MM.1S (cell line): ENCODE results near the gene SEPTIN8.

Experiments
- DNase-seq: peaks from one replicate; pipeline ENCODE4 v3.0.0-alpha.2; 2015
- H2AFZ ChIP-seq: fragments of 300-600 bp; sonication (generic); 2 replicates; pipeline ENCODE4 v1.6.0; 2016; ENCODE audit warnings: antibody characterized with exemption, low read length
- H3F3A ChIP-seq: fragments of 300-600 bp; sonication (generic); 2 replicates; pipeline ENCODE4 v1.6.1; 2016; ENCODE audit warnings: mild to moderate bottlenecking, antibody characterized with exemption, low read length, moderate library complexity, mixed read lengths; ENCODE audit not compliant: insufficient read depth
- H3K27ac ChIP-seq: fragments of 300-600 bp; sonication (generic); 2 replicates; pipeline ENCODE4 v1.5.1; 2016; ENCODE audit warnings: mild to moderate bottlenecking, low read length
- H3K27me3 ChIP-seq: fragments of 300-600 bp; sonication (generic); replicated peaks from 2 replicates; pipeline ENCODE4 v1.6.0; 2016; ENCODE audit warnings: low read length; ENCODE audit not compliant: insufficient read depth
- H3K36me3 ChIP-seq: fragments of 300-600 bp; sonication (generic); replicated peaks from 2 replicates; pipeline ENCODE4 v1.6.1; 2016; ENCODE audit warnings: mild to moderate bottlenecking, low read length, mixed read lengths; ENCODE audit not compliant: insufficient read depth
- H3K4me1 ChIP-seq: fragments of 300-600 bp; sonication (generic); 2 replicates; pipeline ENCODE4 v1.6.1; 2016; ENCODE audit warnings: low read length, mixed read lengths
- H3K4me2 ChIP-seq: fragments of 300-600 bp; sonication (generic); 2 replicates; pipeline ENCODE4 v1.6.0; 2016; ENCODE audit warnings: low read depth, low read length
- H3K4me3 ChIP-seq: fragments of 300-600 bp; sonication (generic); 2 replicates; pipeline ENCODE4 v1.5.1; 2016; ENCODE audit warnings: low read length, mixed read lengths
- H3K79me2 ChIP-seq: fragments of 300-600 bp; sonication (generic); 2 replicates; pipeline ENCODE4 v1.6.1; 2016; ENCODE audit warnings: mixed run types, low read length, mixed read lengths
- H3K9ac ChIP-seq: fragments of 300-600 bp; sonication (generic); 2 replicates; pipeline ENCODE4 v1.6.1; 2016; ENCODE audit warnings: low read length, mixed read lengths
- H3K9me2 ChIP-seq: fragments of 300-600 bp; sonication (generic); replicated peaks from 2 replicates; pipeline ENCODE4 v1.6.1; 2016; ENCODE audit warnings: mild to moderate bottlenecking, low read length, mixed read lengths; ENCODE audit not compliant: insufficient read depth
- H3K9me3 ChIP-seq: fragments of 300-600 bp; sonication (generic); replicated peaks from 2 replicates; pipeline ENCODE4 v1.6.1; 2016; ENCODE audit warnings: mild to moderate bottlenecking, low read length, mixed read lengths; ENCODE audit not compliant: insufficient read depth
- H4K20me1 ChIP-seq: fragments of 300-600 bp; sonication (generic); 2 replicates; pipeline ENCODE4 v1.6.1; 2016; ENCODE audit warnings: mild to moderate bottlenecking, low read length, moderate library complexity, mixed read lengths; ENCODE audit not compliant: insufficient read depth
- EZH2 ChIP-seq: fragments of 300-600 bp; sonication (generic); optimal IDR thresholded peaks from 2 replicates; pipeline ENCODE3; 2017; ENCODE audit warnings: low read depth, mild to moderate bottlenecking, antibody characterized with exemption, low read length, mixed read lengths
- EZH2phosphoT487 ChIP-seq: fragments of 300-600 bp; sonication (generic); IDR thresholded peaks from 2 replicates; pipeline ENCODE4 v1.6.1; 2018; ENCODE audit warnings: antibody characterized with exemption, low read length
- TF ChIP-seq, protein P1 (sequence below): fragments of 300-600 bp; sonication (generic); IDR thresholded peaks from 2 replicates; pipeline ENCODE4 v1.5.1; 2016; ENCODE audit warnings: antibody characterized with exemption, low read length, mixed read lengths

SEPTIN8 gene

DNA sequence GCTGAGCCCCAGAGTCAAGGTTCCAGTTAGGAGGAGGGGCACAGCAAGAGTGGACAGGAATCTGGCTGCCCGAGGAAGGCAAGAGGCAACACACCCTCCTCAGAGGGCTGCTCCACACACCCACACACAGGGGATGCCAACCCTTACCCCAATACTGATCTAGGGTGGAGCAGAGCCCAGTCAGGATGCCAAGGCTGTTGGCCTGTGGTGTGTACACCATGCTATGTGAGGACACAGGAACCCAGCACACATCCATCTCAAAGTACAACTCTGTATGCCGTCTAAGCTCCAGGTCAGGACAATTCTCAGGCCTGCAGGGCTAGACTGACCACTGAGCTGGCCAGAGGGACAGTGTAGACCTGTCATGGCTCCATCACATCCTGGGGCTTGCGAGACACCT, 2.6 kb downstream of the SEPTIN8 start:
- H3F3A ChIP-seq, result peaks cover 8% of the 10 kb centered on the region; the same call in 1 of the 2 replicates
- TF ChIP-seq EZH2 (no peak), EZH2phosphoT487 (no peak)
- TF ChIP-seq, protein P1, sequence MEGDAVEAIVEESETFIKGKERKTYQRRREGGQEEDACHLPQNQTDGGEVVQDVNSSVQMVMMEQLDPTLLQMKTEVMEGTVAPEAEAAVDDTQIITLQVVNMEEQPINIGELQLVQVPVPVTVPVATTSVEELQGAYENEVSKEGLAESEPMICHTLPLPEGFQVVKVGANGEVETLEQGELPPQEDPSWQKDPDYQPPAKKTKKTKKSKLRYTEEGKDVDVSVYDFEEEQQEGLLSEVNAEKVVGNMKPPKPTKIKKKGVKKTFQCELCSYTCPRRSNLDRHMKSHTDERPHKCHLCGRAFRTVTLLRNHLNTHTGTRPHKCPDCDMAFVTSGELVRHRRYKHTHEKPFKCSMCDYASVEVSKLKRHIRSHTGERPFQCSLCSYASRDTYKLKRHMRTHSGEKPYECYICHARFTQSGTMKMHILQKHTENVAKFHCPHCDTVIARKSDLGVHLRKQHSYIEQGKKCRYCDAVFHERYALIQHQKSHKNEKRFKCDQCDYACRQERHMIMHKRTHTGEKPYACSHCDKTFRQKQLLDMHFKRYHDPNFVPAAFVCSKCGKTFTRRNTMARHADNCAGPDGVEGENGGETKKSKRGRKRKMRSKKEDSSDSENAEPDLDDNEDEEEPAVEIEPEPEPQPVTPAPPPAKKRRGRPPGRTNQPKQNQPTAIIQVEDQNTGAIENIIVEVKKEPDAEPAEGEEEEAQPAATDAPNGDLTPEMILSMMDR, result no peak
- DNase-seq, result no peak
- no peak overlapping the region for H3K4me3 ChIP-seq
- no peaks in the 10 kb centered on the region for H3K36me3 ChIP-seq
- H3K9ac ChIP-seq, result no peak overlapping the region
- H2AFZ ChIP-seq, result no peak overlapping the region
- H3K9me3 ChIP-seq, result no peaks in the 10 kb centered on the region
- peaks cover 20% of the 10 kb centered on the region for H3K27me3 ChIP-seq
- no peaks in the 10 kb centered on the region for H3K4me1 ChIP-seq
- no peaks in the 10 kb centered on the region for H3K9me2 ChIP-seq
- H3K79me2 ChIP-seq, result no peaks in the 10 kb centered on the region
- H3K4me2 ChIP-seq, result no peak overlapping the region
- no peak overlapping the region for H3K27ac ChIP-seq
- H4K20me1 ChIP-seq, result no peaks in the 10 kb centered on the region

- H3K9ac ChIP-seq, result no peak overlapping the region
- H3K4me2 ChIP-seq, result no peak overlapping the region
- H3K9me3 ChIP-seq, result no peaks in the 10 kb centered on the region
- no peaks in the 10 kb centered on the region for H3K36me3 ChIP-seq
- no peaks in the 10 kb centered on the region for H3K79me2 ChIP-seq
- H3K9me2 ChIP-seq, result no peaks in the 10 kb centered on the region
- no peaks in the 10 kb centered on the region for H4K20me1 ChIP-seq
- H2AFZ ChIP-seq, result no peak overlapping the region
- no peak for DNase-seq
- H3K27me3 ChIP-seq, result peaks cover 13% of the 10 kb centered on the region
- TF ChIP-seq EZH2phosphoT487 (no peak), EZH2 (no peak)
- TF ChIP-seq, protein P1, result no peak
- peaks cover 8% of the 10 kb centered on the region; the same call in 1 of the 2 replicates for H3F3A ChIP-seq
- H3K4me3 ChIP-seq, result no peak overlapping the region
- H3K27ac ChIP-seq, result no peak overlapping the region
- H3K4me1 ChIP-seq, result no peaks in the 10 kb centered on the region
These were observed 3.3 kb downstream of the SEPTIN8 start for GRCh38 chr5:132773601-132774355.

- Histone ChIP-seq H3K36me3 (no peaks in the 10 kb centered on the region), H3K4me2 (no peak overlapping the region), H3F3A (peaks cover 8% of the 10 kb centered on the region; the same call in 1 of the 2 replicates), H3K27me3 (peaks cover 7% of the 10 kb centered on the region), H3K79me2 (no peaks in the 10 kb centered on the region), H3K27ac (no peak overlapping the region), H3K9me3 (no peaks in the 10 kb centered on the region), H4K20me1 (no peaks in the 10 kb centered on the region), H3K4me3 (no peak overlapping the region), H2AFZ (no peak overlapping the region), H3K4me1 (no peaks in the 10 kb centered on the region), H3K9me2 (no peaks in the 10 kb centered on the region), H3K9ac (no peak overlapping the region)
- no peak for DNase-seq
- TF ChIP-seq, protein P1, result no peak
- no peak for TF ChIP-seq EZH2phosphoT487
These were observed 3.9 kb downstream of the SEPTIN8 start for GRCh38 chr5:132773114-132773513.
